LHCN-M2 (cell line): ENCODE results near the gene CALCOCO2. TPM values are rescaled to one million over a fixed set of nuclear protein-coding genes. Genes with fewer than 3 reads are reported as not detected.

Experiments used
- total RNA-seq: library from RNA; depleted of rRNA; stranded (reverse); fragments of >200 nt; gene quantifications from 2 replicates; pipeline ENCODE4 v1.2.3, GENCODE V29; 2014; rRNA removed

The CALCOCO2 gene
- total RNA-seq, 1 experiment from 2014 or later, result 61.7 TPM

Other genes starting within 250 kb of the CALCOCO2 start
- 9.0 and 12.1 TPM in 2 replicates for gene HOXB3, start 240.8 kb upstream of the CALCOCO2 start, total RNA-seq
- 0.90 and 1.8 TPM in 2 replicates for gene HOXB5, start 237.3 kb upstream of the CALCOCO2 start, total RNA-seq
- gene HOXB6, start 226.0 kb upstream of the CALCOCO2 start, total RNA-seq, result 21.5 and 24.9 TPM in 2 replicates
- gene HOXB7, start 220.0 kb upstream of the CALCOCO2 start, total RNA-seq, result 26.9 and 37.3 TPM in 2 replicates
- gene HOXB8, start 215.7 kb upstream of the CALCOCO2 start, total RNA-seq, result 22.9 and 23.5 TPM in 2 replicates
- 3.6 and 5.1 TPM in 2 replicates for gene HOXB9, start 204.7 kb upstream of the CALCOCO2 start, total RNA-seq
- gene PRAC1, start 108.5 kb upstream of the CALCOCO2 start, total RNA-seq, result not detected in 2 replicates
- not detected in 2 replicates for gene PRAC2, start 107.8 kb upstream of the CALCOCO2 start, total RNA-seq
- 0.77 and 0.80 TPM in 2 replicates for gene HOXB13, start 102.3 kb upstream of the CALCOCO2 start, total RNA-seq
- not detected in 2 replicates for gene TTLL6, start 13.8 kb upstream of the CALCOCO2 start, total RNA-seq
- 193 and 197 TPM in 2 replicates for gene ATP5MC1, start 61.8 kb downstream of the CALCOCO2 start, total RNA-seq
- gene UBE2Z, start 77.4 kb downstream of the CALCOCO2 start, total RNA-seq, result 108 and 111 TPM in 2 replicates
- 135 and 146 TPM in 2 replicates for gene SNF8, start 113.8 kb downstream of the CALCOCO2 start, total RNA-seq
- gene GIP, start 137.6 kb downstream of the CALCOCO2 start, total RNA-seq, result not detected in 2 replicates
- gene IGF2BP1, start 166.3 kb downstream of the CALCOCO2 start, total RNA-seq, result 5.6 and 6.4 TPM in 2 replicates